ENCODE measurements around the gene CYB561D1. TPM values are rescaled to one million over a fixed set of nuclear protein-coding genes. Genes with fewer than 3 reads are reported as not detected.
A peak's percentile ranks its signal among the peaks of the same experiment; 100 is the strongest.

Gene CYB561D1
- total and polyA plus RNA-seq, 2 of the 13 experiments (the other 11 are each of a cell fraction or from before 2014, with no cell fraction given), result 3.9 to 4.1 TPM

DNA sequence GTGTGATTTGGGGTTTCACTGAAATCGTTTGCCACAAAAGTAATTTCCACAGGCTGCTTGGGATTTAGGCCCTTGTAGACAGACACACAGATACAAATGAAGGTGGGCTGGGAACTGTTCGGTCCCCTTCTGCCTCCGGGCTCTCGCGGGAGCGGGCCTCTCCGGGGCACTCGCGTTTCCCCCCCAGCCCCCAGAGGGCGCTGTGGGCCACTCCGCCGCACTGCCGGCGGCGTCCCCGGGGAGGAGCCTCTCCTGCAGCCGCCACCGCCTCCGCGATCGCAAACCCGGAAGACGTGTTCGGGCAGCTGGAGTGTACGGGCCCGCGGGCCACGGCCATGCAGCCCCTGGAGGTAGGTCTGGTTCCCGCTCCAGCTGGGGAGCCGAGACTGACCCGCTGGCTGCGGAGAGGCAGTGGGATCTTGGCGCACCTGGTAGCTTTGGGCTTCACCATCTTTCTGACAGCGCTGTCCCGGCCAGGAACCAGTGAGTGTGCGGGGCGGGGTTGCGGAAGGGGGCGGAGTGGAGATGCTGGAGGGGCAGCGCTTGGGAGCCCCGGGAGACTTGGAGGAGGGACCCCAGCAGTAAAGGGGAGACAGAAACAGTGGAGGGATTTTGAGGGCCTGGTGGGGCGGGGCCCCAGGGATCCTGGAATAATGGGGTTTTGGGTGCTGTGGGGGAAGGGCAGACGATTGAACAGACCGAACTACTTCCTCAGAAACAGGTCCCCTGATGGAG is at the start of gene CYB561D1 (continued):
- TF ChIP-seq, protein P1, sequence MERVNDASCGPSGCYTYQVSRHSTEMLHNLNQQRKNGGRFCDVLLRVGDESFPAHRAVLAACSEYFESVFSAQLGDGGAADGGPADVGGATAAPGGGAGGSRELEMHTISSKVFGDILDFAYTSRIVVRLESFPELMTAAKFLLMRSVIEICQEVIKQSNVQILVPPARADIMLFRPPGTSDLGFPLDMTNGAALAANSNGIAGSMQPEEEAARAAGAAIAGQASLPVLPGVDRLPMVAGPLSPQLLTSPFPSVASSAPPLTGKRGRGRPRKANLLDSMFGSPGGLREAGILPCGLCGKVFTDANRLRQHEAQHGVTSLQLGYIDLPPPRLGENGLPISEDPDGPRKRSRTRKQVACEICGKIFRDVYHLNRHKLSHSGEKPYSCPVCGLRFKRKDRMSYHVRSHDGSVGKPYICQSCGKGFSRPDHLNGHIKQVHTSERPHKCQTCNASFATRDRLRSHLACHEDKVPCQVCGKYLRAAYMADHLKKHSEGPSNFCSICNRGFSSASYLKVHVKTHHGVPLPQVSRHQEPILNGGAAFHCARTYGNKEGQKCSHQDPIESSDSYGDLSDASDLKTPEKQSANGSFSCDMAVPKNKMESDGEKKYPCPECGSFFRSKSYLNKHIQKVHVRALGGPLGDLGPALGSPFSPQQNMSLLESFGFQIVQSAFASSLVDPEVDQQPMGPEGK (CRISPR knock-in tag; IDR thresholded peaks at IDR 0.05), result peak; percentile 42; the same call in 1 of the 2 replicates
- TF ChIP-seq, protein P2, sequence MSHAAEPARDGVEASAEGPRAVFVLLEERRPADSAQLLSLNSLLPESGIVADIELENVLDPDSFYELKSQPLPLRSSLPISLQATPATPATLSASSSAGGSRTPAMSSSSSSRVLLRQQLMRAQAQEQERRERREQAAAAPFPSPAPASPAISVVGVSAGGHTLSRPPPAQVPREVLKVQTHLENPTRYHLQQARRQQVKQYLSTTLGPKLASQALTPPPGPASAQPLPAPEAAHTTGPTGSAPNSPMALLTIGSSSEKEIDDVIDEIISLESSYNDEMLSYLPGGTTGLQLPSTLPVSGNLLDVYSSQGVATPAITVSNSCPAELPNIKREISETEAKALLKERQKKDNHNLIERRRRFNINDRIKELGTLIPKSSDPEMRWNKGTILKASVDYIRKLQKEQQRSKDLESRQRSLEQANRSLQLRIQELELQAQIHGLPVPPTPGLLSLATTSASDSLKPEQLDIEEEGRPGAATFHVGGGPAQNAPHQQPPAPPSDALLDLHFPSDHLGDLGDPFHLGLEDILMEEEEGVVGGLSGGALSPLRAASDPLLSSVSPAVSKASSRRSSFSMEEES (CRISPR knock-in tag; IDR thresholded peaks at IDR 0.05), result 0 out of 2 replicates have a peak, but pooled peaks have one; percentile 15
- no peak for TF ChIP-seq NR2F6 (IDR thresholded peaks at IDR 0.05)
- peak; percentile 29; the same call in 1 of the 2 replicates for TF ChIP-seq NR2F6 (CRISPR knock-in tag; IDR thresholded peaks at IDR 0.05)
- TF ChIP-seq NR1H2 (CRISPR knock-in tag; IDR thresholded peaks at IDR 0.05; ENCODE audit: borderline replicate concordance, low read depth), result no peak; the same call in 1 of the 2 replicates
- TF ChIP-seq, protein P3, sequence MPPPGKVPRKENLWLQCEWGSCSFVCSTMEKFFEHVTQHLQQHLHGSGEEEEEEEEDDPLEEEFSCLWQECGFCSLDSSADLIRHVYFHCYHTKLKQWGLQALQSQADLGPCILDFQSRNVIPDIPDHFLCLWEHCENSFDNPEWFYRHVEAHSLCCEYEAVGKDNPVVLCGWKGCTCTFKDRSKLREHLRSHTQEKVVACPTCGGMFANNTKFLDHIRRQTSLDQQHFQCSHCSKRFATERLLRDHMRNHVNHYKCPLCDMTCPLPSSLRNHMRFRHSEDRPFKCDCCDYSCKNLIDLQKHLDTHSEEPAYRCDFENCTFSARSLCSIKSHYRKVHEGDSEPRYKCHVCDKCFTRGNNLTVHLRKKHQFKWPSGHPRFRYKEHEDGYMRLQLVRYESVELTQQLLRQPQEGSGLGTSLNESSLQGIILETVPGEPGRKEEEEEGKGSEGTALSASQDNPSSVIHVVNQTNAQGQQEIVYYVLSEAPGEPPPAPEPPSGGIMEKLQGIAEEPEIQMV (CRISPR knock-in tag; IDR thresholded peaks at IDR 0.05; ENCODE audit: low read depth), result 0 out of 2 replicates have a peak, but pooled peaks have one; percentile 22
- TF ChIP-seq TARDBP (CRISPR knock-in tag; IDR thresholded peaks at IDR 0.05), result peak; percentile 87; the same call in 1 of the 2 replicates
- TF ChIP-seq, protein P4, sequence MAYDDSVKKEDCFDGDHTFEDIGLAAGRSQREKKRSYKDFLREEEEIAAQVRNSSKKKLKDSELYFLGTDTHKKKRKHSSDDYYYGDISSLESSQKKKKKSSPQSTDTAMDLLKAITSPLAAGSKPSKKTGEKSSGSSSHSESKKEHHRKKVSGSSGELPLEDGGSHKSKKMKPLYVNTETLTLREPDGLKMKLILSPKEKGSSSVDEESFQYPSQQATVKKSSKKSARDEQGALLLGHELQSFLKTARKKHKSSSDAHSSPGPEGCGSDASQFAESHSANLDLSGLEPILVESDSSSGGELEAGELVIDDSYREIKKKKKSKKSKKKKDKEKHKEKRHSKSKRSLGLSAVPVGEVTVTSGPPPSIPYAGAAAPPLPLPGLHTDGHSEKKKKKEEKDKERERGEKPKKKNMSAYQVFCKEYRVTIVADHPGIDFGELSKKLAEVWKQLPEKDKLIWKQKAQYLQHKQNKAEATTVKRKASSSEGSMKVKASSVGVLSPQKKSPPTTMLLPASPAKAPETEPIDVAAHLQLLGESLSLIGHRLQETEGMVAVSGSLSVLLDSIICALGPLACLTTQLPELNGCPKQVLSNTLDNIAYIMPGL (CRISPR knock-in tag; IDR thresholded peaks at IDR 0.05; ENCODE audit: borderline replicate concordance in 1 of 2, low read depth in 1 of 2), result peak; percentile 97
- TF ChIP-seq ZNF331 (CRISPR knock-in tag; IDR thresholded peaks at IDR 0.05), result peak; percentile 72; the same call in 1 of the 2 replicates
- TF ChIP-seq, protein P5, sequence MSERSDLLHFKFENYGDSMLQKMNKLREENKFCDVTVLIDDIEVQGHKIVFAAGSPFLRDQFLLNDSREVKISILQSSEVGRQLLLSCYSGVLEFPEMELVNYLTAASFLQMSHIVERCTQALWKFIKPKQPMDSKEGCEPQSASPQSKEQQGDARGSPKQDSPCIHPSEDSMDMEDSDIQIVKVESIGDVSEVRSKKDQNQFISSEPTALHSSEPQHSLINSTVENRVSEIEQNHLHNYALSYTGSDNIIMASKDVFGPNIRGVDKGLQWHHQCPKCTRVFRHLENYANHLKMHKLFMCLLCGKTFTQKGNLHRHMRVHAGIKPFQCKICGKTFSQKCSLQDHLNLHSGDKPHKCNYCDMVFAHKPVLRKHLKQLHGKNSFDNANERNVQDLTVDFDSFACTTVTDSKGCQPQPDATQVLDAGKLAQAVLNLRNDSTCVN (CRISPR knock-in tag; IDR thresholded peaks at IDR 0.05; ENCODE audit: borderline replicate concordance), result peak; percentile 82; the same call in 1 of the 2 replicates
- TF ChIP-seq MYC (CRISPR knock-in tag; IDR thresholded peaks at IDR 0.05; ENCODE audit: borderline replicate concordance), result peak; percentile 77
- TF ChIP-seq ZNF263 (CRISPR knock-in tag; IDR thresholded peaks at IDR 0.05), result 0 out of 2 replicates have a peak, but pooled peaks have one; percentile 58
- TF ChIP-seq PCBP1 (IDR thresholded peaks at IDR 0.05; ENCODE audit: borderline replicate concordance, low read depth, low read length), result no peak
- TF ChIP-seq ZNF879 (CRISPR knock-in tag; IDR thresholded peaks at IDR 0.05), result no peak
- TF ChIP-seq, protein P6, sequence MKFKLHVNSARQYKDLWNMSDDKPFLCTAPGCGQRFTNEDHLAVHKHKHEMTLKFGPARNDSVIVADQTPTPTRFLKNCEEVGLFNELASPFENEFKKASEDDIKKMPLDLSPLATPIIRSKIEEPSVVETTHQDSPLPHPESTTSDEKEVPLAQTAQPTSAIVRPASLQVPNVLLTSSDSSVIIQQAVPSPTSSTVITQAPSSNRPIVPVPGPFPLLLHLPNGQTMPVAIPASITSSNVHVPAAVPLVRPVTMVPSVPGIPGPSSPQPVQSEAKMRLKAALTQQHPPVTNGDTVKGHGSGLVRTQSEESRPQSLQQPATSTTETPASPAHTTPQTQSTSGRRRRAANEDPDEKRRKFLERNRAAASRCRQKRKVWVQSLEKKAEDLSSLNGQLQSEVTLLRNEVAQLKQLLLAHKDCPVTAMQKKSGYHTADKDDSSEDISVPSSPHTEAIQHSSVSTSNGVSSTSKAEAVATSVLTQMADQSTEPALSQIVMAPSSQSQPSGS (CRISPR knock-in tag; IDR thresholded peaks at IDR 0.05), result peak; percentile 47; the same call in 1 of the 2 replicates
- TF ChIP-seq, protein P7, sequence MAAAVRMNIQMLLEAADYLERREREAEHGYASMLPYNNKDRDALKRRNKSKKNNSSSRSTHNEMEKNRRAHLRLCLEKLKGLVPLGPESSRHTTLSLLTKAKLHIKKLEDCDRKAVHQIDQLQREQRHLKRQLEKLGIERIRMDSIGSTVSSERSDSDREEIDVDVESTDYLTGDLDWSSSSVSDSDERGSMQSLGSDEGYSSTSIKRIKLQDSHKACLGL (CRISPR knock-in tag; IDR thresholded peaks at IDR 0.05), result peak; percentile 73; the same call in 1 of the 2 replicates
